Gastrocnemius medialis (tissue), 4 donors: ENCODE measurements around the gene NET1.

Source experiments
- CTCF ChIP-seq, 5 experiments: fragments of 450-650 bp in 3 of 5; fragments of 200-600 bp in 2 of 5; sonication (generic) in 2 of 5; IDR thresholded peaks in 4 of 5; conservative IDR thresholded peaks in 1 of 5; 1 replicate in 4 of 5; 2 replicates in 1 of 5; pipeline ENCODE4 v1.5.1; 2016 to 2019; ENCODE audit warnings: antibody characterized with exemption in 5 of 5, mild to moderate bottlenecking in 3 of 5, moderate library complexity in 3 of 5
- POLR2A ChIP-seq, 2 donors: fragments of 450-650 bp; IDR thresholded peaks; one replicate each; pipeline ENCODE4 v1.6.1; 2017; ENCODE audit warnings: antibody characterized with exemption in 2 of 2, mild to moderate bottlenecking in 2 of 2, moderate library complexity in 2 of 2

DNA sequence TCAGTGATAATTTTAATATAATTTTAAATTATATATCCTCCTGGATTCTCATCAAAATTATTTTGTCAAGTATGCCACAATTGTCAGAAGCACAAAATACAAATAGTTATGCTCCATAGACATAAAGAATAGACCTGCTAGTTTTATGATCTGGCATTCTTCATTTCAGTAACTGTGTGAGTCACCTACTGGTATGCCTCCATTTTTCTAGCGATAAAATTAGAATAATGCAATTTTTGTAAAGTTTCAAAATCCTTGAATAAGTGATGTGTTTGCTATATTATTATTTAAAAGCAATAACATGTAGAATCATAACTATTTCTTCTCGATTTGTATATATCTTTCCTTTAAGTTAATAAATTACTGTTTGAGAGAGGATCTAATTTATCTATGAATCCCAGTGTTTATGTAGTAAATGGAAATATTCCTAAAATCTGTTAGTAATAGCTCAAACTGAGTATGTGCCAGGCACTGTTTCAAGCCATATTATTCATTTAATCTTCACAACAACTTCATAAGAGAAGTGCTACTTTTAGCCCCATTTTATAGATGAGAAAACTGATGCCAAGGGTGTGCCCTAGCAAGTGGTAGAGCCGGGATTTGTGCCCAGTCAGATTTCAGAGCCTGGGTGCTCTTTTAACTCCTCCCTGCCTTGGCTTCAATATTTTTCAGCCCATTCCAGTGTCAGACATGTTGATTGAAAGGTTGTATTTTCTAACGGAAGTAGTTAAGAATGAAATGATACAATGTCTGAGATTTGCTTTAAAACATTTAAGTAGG, 38.4 kb downstream of the NET1 start:
- TF ChIP-seq CTCF (IDR thresholded peaks at IDR 0.05 in 4 of 5, conservative IDR thresholded peaks at IDR 0.05 in 1 of 5) (no peak), POLR2A (IDR thresholded peaks at IDR 0.05) (no peak)
